Sigmoid colon (tissue), 7 donors: ENCODE data around the gene C1QL1. TPM values are rescaled to one million over a fixed set of nuclear protein-coding genes. Genes with fewer than 3 reads are reported as not detected.

Experiments
- DNase-seq: peaks from one replicate; pipeline ENCODE4 v3.0.0-alpha.2; 2019
- H3K27ac ChIP-seq, 4 donors: fragments of 200-600 bp; sonication (generic); one replicate each; pipeline ENCODE4 v1.5.1; 2016 to 2019; ENCODE audit warnings: mild to moderate bottlenecking in 1 of 4
- H3K27me3 ChIP-seq, 3 donors: fragments of 200-600 bp; sonication (generic); one replicate each; pipeline ENCODE4 v1.5.1; 2019; ENCODE audit warnings: mild to moderate bottlenecking in 1 of 3
- H3K36me3 ChIP-seq, 4 donors: fragments of 200-600 bp; sonication (generic); one replicate each; pipeline ENCODE4 v1.5.1; 2016 to 2019
- H3K4me1 ChIP-seq, 4 donors: fragments of 200-600 bp; sonication (generic); one replicate each; pipeline ENCODE4 v1.5.1; 2017 to 2019
- H3K4me3 ChIP-seq, 4 donors: fragments of 200-600 bp; sonication (generic); one replicate each; pipeline ENCODE4 v1.5.1; 2017 to 2019; ENCODE audit warnings: mild to moderate bottlenecking in 2 of 4, moderate library complexity in 1 of 4
- H3K9me3 ChIP-seq, 4 donors: fragments of 200-600 bp in 3 of 4; sonication (generic) in 3 of 4; one replicate each; pipeline versions ENCODE4 v1.5.1 to v1.6.1; 2013 to 2019
- EP300 ChIP-seq, 4 donors: sonication (generic); formaldehyde crosslinking; IDR thresholded peaks; one replicate each; pipeline ENCODE4 v1.6.1; 2017; ENCODE audit warnings: antibody characterized with exemption in 4 of 4
- POLR2A ChIP-seq, 2 donors: fragments of 450-650 bp; IDR thresholded peaks; one replicate each; pipeline ENCODE4 v1.6.1; 2016; ENCODE audit warnings: antibody characterized with exemption in 2 of 2, mild to moderate bottlenecking in 2 of 2, moderate library complexity in 2 of 2
- POLR2AphosphoS5 ChIP-seq, 4 donors: sonication (generic); formaldehyde crosslinking; IDR thresholded peaks; one replicate each; pipeline ENCODE4 v1.6.1; 2017; ENCODE audit warnings: antibody characterized with exemption in 4 of 4
- WGBS, 2 donors: extraction: QIAGEN DNeasy Blood & Tissue Kit; methylation state at CpG; one replicate each; pipeline ENCODE4 v1.1.7; 2013; 5-methylcytosine and 5-hydroxymethylcytosine counted together
- intact Hi-C: fragments of 100-400 bp; cut with DNase I; formaldehyde crosslinking; loops from one replicate; pipeline ENCODE4 v1.15.1; 2023
- polyA plus RNA-seq, 3 donors: library from polyadenylated mRNA; stranded (reverse); fragments of 200-250 nt; gene quantifications; one replicate each; pipeline ENCODE4 v1.2.3, GENCODE V29; 2013
- total RNA-seq, 4 donors: library from RNA; depleted of rRNA; stranded (reverse); fragments of >200 nt; gene quantifications; one replicate each; pipeline ENCODE4 v1.1.0, GENCODE V29; 2016
- TF ChIP-seq, protein P1 (sequence below), 4 experiments: fragments of 450-650 bp in 3 of 4; fragments of 200-600 bp in 1 of 4; IDR thresholded peaks; one replicate each; pipeline ENCODE4 v1.5.1; 2016 to 2019; ENCODE audit warnings: antibody characterized with exemption in 4 of 4, mild to moderate bottlenecking in 3 of 4, moderate library complexity in 2 of 4
- donor health status: healthy with polysubstance abuse.
- donor health status: Bipolar disorder and iron deficiency.
- donor health status: healthy.

C1QL1 gene
- total and polyA plus RNA-seq, 7 donors: 0.41 to 4.3 (median 1.5) TPM; not detected in 1

DNA sequence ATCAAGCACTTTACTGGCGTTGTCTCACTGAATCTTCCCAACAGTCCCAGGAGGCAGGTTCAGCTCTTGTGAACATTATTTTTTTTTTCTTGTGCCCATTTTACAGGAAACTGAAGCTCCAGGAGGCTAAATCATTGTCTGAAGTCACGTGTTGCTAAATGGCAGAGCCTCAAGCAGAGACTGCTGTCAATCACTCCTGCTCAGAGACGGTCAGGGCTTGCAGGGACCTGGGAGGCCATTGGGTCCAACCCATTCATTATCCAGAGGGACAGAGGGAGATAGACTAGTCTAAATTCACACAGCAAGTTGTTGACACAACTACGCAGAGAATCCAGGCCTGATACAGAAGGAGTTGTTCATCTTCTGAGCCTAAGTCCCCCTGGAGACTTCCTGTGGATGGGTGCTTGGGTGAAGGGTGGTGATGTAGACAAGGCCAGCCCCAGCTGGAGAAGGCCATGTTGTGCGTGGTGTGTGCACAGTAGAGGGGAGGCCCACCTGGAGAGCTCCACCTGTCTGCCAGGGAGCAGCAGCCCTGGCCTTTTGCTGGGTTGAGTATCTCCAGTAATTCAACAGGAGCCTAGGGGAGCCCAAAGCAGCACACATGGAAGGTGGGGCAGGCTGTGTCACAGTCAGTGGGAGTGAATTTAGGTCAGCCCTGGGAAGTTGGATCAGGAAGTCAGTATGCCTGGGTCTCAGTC is 24.3 kb upstream of the C1QL1 start:
- peaks cover 0 to 12% (median 6%) of the 10 kb centered on the region in 4 donors for H3K4me1 ChIP-seq
- DNase-seq: no peak
- no peak overlapping the region for H3K4me3 ChIP-seq
- TF ChIP-seq POLR2AphosphoS5 (IDR thresholded peaks at IDR 0.05): no peak
- no peak for TF ChIP-seq EP300 (IDR thresholded peaks at IDR 0.05)
- H3K27me3 ChIP-seq: no peaks in the 10 kb centered on the region
- no peaks in the 10 kb centered on the region for H3K36me3 ChIP-seq
- H3K9me3 ChIP-seq: no peaks in the 10 kb centered on the region
- no peak overlapping the region for H3K27ac ChIP-seq
- WGBS, 2 donors: 85% methylated on average over 5 of the region's 5 CpGs
- intact Hi-C loops: no loop called here

DNA sequence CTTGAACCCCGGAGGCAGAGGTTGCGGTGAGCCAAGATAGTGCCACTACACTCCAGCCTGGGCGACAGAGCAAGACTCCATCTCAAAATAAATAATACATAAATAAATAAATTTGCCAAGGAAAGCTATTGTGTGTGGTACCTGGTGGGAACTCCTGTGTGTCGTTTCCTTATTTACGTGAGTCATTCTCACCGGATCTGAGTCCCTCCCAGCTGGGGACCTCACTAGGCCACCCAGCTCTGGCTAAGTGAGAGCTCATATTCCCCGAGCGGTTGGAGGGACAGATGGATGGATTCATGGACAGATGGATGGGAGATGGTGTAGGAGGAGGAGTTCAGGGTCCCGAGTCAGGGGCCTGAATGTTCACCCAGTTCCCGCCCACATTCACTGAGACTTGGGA is 22.9 kb upstream of the C1QL1 start:
- H3K27me3 ChIP-seq: no peaks in the 10 kb centered on the region
- DNase-seq: no peak
- no peak for TF ChIP-seq POLR2AphosphoS5 (IDR thresholded peaks at IDR 0.05)
- TF ChIP-seq, protein P1, sequence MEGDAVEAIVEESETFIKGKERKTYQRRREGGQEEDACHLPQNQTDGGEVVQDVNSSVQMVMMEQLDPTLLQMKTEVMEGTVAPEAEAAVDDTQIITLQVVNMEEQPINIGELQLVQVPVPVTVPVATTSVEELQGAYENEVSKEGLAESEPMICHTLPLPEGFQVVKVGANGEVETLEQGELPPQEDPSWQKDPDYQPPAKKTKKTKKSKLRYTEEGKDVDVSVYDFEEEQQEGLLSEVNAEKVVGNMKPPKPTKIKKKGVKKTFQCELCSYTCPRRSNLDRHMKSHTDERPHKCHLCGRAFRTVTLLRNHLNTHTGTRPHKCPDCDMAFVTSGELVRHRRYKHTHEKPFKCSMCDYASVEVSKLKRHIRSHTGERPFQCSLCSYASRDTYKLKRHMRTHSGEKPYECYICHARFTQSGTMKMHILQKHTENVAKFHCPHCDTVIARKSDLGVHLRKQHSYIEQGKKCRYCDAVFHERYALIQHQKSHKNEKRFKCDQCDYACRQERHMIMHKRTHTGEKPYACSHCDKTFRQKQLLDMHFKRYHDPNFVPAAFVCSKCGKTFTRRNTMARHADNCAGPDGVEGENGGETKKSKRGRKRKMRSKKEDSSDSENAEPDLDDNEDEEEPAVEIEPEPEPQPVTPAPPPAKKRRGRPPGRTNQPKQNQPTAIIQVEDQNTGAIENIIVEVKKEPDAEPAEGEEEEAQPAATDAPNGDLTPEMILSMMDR (IDR thresholded peaks at IDR 0.05): no peak
- TF ChIP-seq POLR2A (IDR thresholded peaks at IDR 0.05): no peak
- TF ChIP-seq EP300 (IDR thresholded peaks at IDR 0.05): no peak

DNA sequence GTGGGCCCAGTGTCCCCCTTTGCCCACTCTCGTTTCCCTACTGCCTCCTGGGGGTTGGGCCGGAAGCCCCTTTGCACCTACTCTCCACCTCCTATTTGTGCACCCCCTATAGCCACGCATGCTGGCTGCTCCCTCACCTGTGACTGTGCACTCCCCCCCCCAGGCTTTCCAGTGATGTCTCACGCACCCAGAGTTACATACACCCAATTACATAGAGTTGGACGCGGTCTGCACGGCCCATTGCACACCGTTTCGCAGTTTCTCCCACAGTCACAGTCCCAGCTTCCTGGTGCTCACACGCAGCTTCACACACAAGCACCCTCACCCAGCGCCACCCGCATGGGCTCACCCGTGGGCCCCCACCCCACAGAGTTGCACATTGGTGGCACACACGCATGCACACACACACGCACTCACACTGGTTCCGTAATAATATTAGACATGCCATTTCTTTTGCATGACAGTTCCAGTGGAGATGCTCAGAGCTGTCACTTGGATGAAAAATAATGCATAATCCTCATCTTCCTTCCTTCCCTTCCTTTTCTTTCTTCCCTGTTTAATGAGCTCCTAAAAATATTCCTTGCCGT is 21.5 kb upstream of the C1QL1 start:
- Histone ChIP-seq H3K4me3 (no peak overlapping the region), H3K4me1 (peaks cover 0 to 10% (median 9%) of the 10 kb centered on the region in 4 donors), H3K36me3 (no peaks in the 10 kb centered on the region), H3K9me3 (no peaks in the 10 kb centered on the region), H3K27ac (no peak overlapping the region), H3K27me3 (peaks cover 0 to 4% (median 0%) of the 10 kb centered on the region in 3 donors)
- 84 to 87% methylated on average over 17 of the region's 17 CpGs for WGBS, 2 donors
- no peak for DNase-seq
- TF ChIP-seq EP300 (IDR thresholded peaks at IDR 0.05): no peak
- TF ChIP-seq POLR2A (IDR thresholded peaks at IDR 0.05): no peak
- TF ChIP-seq POLR2AphosphoS5 (IDR thresholded peaks at IDR 0.05): no peak
- TF ChIP-seq, protein P1 (IDR thresholded peaks at IDR 0.05): no peak
- intact Hi-C loops: no loop called here

More for the DNA sequence above, 22.9 kb upstream of the C1QL1 start:
- WGBS, 2 donors: 67 to 78% methylated on average over 10 of the region's 10 CpGs
- no peak overlapping the region for H3K27ac ChIP-seq
- no peaks in the 10 kb centered on the region for H3K9me3 ChIP-seq
- intact Hi-C loops: no loop called here
- H3K4me1 ChIP-seq: peaks cover 0 to 14% (median 10%) of the 10 kb centered on the region in 4 donors
- no peak overlapping the region for H3K4me3 ChIP-seq
- H3K36me3 ChIP-seq: no peaks in the 10 kb centered on the region

DNA sequence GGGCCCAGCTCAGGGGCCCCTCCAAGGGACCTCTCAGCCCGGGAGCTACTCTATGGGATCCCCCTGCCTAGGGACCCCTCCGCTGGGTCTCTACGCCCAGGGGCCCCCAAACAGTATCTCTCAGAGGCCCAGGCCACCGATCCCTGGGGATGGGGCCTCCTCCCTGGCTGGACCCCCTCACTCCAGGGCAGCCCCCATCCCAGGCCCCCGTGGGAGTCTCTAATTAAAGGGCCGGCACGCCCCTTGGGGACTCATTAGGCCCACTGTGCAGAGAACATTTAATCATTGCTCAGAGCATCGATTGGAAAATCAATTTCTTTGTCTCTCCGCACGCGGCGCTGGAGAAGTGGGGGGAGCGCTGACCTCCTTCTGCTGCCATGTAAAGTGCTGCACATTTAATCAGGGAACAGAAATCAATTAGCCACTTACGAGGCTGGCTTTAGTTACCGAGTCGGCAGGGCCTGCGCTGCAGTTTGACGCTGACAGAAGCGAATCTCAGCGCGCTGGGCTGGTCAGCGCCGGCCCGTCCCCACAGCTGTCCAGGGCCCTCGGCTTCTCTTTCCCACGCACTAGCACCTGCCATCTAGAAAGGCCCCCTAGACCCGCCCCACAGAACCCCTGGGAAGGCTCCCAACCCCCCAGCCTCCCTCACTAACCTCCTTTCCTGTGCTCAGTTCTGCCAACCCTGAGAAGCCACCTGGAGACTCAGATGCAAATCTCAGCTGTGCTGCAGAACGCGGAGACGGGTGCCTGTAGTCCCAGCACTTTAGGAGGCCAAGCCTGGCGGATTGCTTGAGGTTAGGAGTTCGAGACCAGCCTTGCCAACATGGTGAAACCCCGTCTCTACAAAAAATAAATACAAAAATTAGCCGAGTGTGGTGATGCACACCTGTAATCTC is 20.2 kb upstream of the C1QL1 start:
- Histone ChIP-seq H3K27ac (no peak overlapping the region), H3K27me3 (peaks cover 0 to 4% (median 0%) of the 10 kb centered on the region in 3 donors), H3K4me1 (peaks cover 0 to 10% (median 9%) of the 10 kb centered on the region in 4 donors), H3K36me3 (no peaks in the 10 kb centered on the region), H3K9me3 (no peaks in the 10 kb centered on the region), H3K4me3 (no peak overlapping the region)
- intact Hi-C loops: no loop called here
- 44 to 58% methylated on average over 34 of the region's 34 CpGs for WGBS, 2 donors
- DNase-seq: no peak
- TF ChIP-seq EP300 (IDR thresholded peaks at IDR 0.05): no peak
- no peak for TF ChIP-seq POLR2AphosphoS5 (IDR thresholded peaks at IDR 0.05)
- TF ChIP-seq, protein P1 (IDR thresholded peaks at IDR 0.05): no peak
- TF ChIP-seq POLR2A (IDR thresholded peaks at IDR 0.05): no peak

DNA sequence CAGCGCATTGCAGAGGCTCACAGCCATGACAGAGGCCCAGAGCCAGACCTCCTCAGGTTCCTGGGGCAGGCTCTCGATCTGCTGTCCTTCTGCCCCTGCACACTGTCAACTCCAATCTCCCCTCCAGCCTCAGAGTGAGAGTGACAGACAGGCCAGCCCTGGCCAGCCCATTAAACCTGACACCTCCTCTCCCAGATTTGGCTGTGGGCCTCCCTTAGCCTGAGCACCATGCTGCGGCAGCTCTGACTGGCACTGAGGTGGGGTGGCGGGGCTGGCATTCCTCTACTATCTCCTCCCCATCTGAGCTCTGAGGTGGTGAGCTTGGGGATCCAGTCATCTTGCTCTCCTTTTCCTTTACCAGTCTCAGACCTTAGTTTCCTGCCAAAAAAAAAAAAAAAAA is 15.5 kb upstream of the C1QL1 start:
- peaks cover 0 to 45% (median 42%) of the 10 kb centered on the region in 4 donors for H3K4me1 ChIP-seq
- peaks cover 0 to 4% (median 0%) of the 10 kb centered on the region in 3 donors for H3K27me3 ChIP-seq
- H3K9me3 ChIP-seq: no peaks in the 10 kb centered on the region
- no peak overlapping the region for H3K4me3 ChIP-seq
- intact Hi-C loops: no loop called here
- WGBS, 2 donors: 89 to 90% methylated on average over 4 of the region's 4 CpGs
- TF ChIP-seq POLR2A (IDR thresholded peaks at IDR 0.05) (no peak), POLR2AphosphoS5 (IDR thresholded peaks at IDR 0.05) (no peak), EP300 (IDR thresholded peaks at IDR 0.05) (no peak)
- TF ChIP-seq, protein P1 (IDR thresholded peaks at IDR 0.05): no peak
- H3K27ac ChIP-seq: no peak overlapping the region
- no peak for DNase-seq
- H3K36me3 ChIP-seq: no peaks in the 10 kb centered on the region
